Measurements from ENCODE around the gene NME7.
"Not testable (repeated sequence)": the region's sequence is repeated elsewhere in the genome, so short reads cannot be mapped to it uniquely, and the experiment has no call there.

The NME7 gene

GRCh38 chr1:169126335-169126734 is 241.3 kb downstream of the NME7 start:
- DNase-seq (ENCODE audit: low spot score) = no peak

DNA sequence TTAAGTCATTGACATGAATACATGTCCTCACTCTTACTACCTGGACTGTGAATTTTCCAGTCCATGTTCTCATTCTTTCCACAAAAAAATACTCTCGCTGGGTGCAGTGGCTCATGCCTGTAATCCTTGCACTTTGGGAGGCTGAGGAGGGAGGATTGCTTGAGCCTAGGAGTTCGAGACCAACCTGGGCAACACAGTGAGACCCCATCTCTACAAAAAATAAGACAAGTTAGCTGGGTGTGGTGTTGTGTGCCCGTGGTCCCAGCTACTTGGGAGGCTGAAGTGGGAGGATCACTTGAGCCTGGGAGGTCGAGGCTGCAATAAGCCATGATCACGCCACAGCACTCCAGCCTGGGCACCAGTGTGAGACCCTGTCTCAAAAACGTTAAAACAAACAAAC is 242.0 kb downstream of the NME7 start:
- DNase-seq (ENCODE audit: low spot score) = not testable (repeated sequence)

- DNase-seq (ENCODE audit: low spot score) = no peak
These were observed 243.1 kb downstream of the NME7 start for GRCh38 chr1:169124459-169124858.

- DNase-seq (ENCODE audit: low spot score) = no peak
These were observed 244.6 kb downstream of the NME7 start for GRCh38 chr1:169122976-169123375.

DNA sequence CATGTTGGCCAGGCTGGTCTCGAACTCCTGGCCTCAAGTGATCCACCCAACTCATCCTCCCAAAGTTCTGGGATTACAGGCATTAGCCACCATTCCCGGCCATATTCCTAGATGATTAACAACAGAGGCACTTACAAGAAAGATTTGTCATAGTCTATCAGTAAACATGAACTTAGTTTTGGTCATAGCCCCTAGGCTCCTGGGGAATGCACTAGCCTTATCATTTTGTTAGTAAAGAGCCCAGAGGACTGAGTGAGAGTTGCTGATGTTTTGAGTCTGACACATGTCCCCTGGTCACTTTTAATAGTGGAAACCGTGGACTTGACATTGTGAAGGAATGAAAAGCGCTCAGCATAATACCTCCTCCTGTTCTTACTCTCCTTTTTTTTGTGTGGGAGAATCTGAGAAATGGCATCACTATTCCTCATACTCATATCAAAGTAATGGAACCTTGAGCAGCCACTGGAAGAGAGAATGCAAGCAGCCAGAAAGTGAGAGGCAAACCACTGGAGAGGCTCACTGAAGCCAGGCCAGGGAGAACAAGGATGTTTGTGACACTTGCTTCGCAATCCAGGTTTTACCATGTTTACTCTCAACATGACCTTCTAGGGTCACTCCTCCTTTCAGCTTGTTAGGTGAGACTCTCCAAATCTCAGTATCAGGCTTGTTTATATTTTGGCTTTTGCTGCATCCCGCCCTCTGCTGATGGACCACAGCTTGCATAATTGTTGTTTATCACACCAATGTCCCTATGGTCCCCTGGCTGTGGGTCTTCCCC is 246.3 kb downstream of the NME7 start:
- DNase-seq (ENCODE audit: low spot score) = no peak

GRCh38 chr1:169120066-169120465 is 247.5 kb downstream of the NME7 start:
- no peak for DNase-seq (ENCODE audit: low spot score)

DNA sequence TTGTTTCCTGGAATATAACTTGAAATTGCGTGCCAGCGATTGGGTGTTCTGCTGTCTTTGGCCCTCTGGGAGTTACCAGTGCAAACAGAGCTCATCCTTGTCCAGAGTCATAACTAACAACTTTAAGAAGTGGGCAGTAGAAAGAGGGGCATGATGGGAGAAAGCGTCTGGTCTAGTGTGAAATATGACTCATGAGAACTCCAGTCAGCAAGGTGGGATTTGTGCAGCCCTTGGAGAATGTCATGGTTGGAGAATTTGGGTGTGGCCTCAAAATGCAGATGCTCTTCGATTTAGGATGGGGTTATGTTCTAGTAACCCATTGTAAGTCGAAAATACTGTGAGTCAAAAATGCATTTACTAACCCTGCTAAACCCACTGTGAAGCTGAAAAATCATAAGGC is 248.2 kb downstream of the NME7 start:
- DNase-seq (ENCODE audit: low spot score) = no peak

DNA sequence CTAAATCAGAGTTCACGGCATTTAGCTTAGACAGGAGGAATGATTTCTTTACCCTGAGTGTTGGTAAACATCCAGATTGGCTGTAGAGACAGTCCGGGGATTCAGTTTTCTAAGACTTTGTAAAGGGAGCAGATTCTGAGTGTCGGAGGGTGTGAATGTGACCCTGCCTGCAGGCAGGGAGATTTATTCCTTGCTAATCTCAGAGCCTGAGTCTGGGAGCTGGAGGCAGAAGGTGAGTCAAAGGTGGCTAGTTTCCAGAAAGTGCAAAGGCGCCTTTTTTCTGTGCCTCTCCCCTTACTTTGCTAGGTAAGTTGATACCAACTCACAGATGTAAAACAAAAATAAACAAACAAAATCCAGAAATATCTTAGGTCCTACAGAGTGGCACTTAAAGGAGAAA is 249.4 kb downstream of the NME7 start:
- DNase-seq (ENCODE audit: low spot score) = no peak

DNA sequence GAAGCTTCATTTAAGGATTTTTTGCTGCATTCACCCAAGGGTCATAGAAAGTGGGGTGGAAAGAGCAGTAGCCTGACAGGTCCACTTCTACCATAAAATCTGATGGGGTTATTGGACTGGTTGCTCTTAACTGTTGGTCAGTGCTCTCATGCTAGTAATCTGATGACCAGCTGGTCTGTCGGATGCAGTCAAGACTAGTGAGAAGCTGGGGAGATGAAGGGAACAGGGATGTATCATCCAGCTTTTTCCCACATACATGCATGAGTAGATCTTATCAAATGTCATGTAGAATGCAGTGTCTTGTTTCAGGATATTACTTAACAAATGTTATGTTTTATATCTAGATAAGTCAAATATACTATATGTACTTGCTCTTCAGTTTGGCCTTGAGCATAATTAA is 250.0 kb downstream of the NME7 start:
- DNase-seq (ENCODE audit: low spot score) = no peak

- no peak for DNase-seq (ENCODE audit: low spot score)
These were observed 250.6 kb downstream of the NME7 start for GRCh38 chr1:169117014-169117413.

GRCh38 chr1:169115891-169116585 is 251.6 kb downstream of the NME7 start:
- no peak for DNase-seq (ENCODE audit: low spot score)

DNA sequence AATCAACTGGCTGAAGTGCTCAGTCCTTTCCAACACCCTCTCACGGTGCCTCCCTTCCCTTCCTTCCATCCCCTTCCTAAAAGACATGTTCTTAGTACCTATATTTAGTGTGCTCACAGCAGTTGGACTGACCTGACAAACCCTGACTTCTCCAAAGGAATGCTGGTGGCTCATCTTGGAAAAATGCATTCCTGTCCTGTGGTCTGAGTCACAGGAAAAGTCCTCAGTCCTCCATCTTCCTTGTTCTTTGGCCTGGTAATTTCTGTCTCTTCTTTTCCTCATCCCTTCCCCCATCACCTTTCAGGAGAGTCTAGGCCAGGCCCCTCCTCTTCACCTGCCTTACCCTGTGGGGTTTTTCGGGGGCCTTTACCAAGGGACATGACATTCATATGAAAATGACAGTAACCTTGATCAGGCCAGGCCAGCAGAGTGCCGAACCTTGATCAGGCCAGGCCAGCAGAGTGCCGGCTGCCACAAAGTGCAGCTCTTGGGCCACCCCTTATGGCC is 253.9 kb downstream of the NME7 start:
- peak; percentile 76 for DNase-seq (ENCODE audit: low spot score)

- no peak for DNase-seq (ENCODE audit: low spot score)
These were observed 255.4 kb downstream of the NME7 start for GRCh38 chr1:169112241-169112640.

DNA sequence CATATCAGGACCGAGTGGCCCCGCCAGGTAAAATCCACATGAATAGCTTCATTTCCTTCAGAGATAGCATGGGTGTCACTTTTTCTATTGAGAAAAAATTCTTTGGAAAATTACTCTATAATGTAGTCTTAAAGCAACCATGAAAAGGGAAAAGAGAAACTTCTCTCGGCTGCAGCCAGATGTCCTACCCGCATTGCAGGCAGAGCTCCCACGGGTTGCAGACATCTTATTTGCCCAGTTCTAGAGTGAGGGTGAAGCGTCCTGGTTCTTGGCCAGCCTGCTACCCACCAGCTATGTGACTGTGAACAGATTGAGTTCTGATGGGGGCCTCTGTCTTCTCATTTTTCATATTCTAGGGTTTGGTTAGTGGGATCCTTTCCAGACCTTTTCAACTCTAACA is 256.1 kb downstream of the NME7 start:
- no peak for DNase-seq (ENCODE audit: low spot score)

DNA sequence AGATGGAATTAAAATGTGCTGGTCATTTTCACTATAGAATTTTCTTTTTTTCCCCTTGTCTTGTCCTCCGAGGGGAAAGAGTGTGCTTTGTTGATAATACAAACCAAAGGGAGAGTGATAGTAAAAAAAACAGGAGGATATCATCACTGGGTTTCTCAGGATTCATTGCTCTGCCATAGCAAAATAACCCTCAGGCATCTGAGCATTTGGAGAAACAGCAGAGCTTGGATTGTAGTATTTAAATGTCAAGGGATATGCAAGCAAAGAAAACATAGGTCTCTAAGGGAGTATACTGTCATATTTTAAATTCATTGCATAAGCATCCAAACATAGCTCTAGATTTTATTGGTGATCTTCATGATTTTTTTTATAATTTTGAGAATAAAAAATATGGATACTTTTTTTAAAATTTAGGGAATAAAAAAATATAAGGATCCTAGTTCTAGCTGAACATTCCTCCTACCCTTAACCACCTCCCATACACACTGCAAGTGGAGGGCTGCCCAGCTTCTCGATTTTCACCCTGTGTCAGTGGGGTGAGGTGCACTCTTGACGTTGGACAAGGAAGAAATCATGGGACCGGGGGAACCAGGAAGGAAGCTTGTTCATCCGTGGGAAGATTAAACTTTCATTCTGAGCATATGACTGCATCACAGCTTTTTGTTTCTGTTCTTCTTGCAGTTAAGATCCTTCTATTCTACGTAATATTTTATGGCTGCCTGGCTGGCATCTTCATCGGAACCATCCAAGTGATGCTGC is 256.7 kb downstream of the NME7 start:
- no peak for DNase-seq (ENCODE audit: low spot score)

DNA sequence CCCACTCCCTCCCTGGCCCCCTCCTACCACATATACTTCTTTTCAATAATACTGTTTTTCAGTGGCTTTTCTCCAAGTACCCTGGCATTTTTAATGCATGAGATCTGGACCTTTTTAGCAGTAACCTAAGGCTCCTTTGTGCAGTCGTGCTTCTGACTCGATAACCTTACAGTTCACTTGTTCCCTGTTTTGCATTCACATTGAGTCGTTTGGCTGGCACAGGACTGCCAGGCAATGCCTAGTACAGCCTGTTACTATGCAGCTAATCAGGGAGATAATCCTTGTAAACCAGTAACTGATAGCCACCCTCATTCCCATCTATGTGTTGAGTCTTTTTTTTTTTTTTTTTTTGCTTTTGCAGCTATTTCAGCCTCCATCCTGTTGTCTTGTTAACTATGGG is 257.4 kb downstream of the NME7 start:
- no peak for DNase-seq (ENCODE audit: low spot score)

DNA sequence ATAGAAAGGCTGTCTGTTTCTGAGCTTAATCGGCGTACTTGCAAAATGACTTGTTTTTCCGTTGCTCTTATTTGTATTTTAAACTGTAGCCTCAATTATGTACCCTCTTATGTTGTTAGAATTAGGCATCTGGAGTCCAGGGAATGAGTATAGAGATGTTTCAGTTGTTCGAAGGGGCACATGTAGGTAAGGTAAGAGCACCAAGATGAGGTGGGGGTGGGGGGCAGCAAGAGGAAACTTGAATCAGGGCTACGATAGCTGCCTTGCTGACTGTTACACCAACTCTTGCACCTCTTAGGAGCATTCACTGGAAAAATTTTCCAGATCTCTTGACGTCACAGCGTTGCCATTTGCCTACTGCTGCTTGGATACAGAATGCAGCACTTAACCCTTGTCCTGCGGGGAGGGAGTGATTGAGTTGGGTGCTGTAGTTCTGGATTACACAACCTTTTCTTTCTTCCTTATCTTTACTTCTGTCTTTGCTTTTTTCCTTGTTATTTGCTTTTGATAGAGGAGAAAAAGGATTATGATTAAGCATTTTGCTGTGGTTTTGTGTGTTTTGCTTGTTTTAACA is 257.9 kb downstream of the NME7 start:
- DNase-seq (ENCODE audit: low spot score) = no peak

GRCh38 chr1:169108863-169109560 is 258.6 kb downstream of the NME7 start:
- DNase-seq (ENCODE audit: low spot score) = no peak

GRCh38 chr1:169108223-169108622 is 259.4 kb downstream of the NME7 start:
- DNase-seq (ENCODE audit: low spot score) = no peak

GRCh38 chr1:169107603-169108208 is 259.9 kb downstream of the NME7 start:
- no peak for DNase-seq (ENCODE audit: low spot score)

- DNase-seq (ENCODE audit: low spot score) = no peak
These were observed 260.5 kb downstream of the NME7 start for GRCh38 chr1:169106921-169107602.

Measured in LoVo (cell line).